Epithelial cell of esophagus (primary cell): ENCODE data around the gene PARD3.

Experiments used
- DNase-seq: peaks from one replicate; pipeline ENCODE4 v3.0.0; 2010; ENCODE audit warnings: low read depth
- H3K4me3 ChIP-seq: 2 replicates; pipeline ENCODE4 v1.5.1; 2011; ENCODE audit warnings: mild to moderate bottlenecking, low read length, control low read depth
- CTCF ChIP-seq: IDR thresholded peaks from 2 replicates; pipeline ENCODE4 v1.5.1; 2011; ENCODE audit warnings: low read depth, mild to moderate bottlenecking, low read length, control low read depth, inconsistent platforms; ENCODE audit not compliant: insufficient read depth; ENCODE audit errors: missing control alignments

PARD3 gene

GRCh38 chr10:34413214-34413613 lies 401.9 kb downstream of the PARD3 start:
- no peak overlapping the region for H3K4me3 ChIP-seq
- TF ChIP-seq CTCF = no peak
- no peak for DNase-seq

GRCh38 chr10:34408956-34409355 lies 406.1 kb downstream of the PARD3 start:
- no peak overlapping the region for H3K4me3 ChIP-seq
- no peak for TF ChIP-seq CTCF
- no peak for DNase-seq

- TF ChIP-seq CTCF = no peak
- H3K4me3 ChIP-seq = no peak overlapping the region
- DNase-seq = no peak
These were observed 406.7 kb downstream of the PARD3 start for GRCh38 chr10:34408381-34408780.

- H3K4me3 ChIP-seq = no peak overlapping the region
- no peak for TF ChIP-seq CTCF
- DNase-seq = peak; percentile 27
These were observed 407.7 kb downstream of the PARD3 start for GRCh38 chr10:34407324-34407805.

- H3K4me3 ChIP-seq = no peak overlapping the region
- no peak for TF ChIP-seq CTCF
- no peak for DNase-seq
These were observed 408.4 kb downstream of the PARD3 start for GRCh38 chr10:34406463-34407323.

- peak; percentile 39 for DNase-seq
- TF ChIP-seq CTCF = no peak
- H3K4me3 ChIP-seq = no peak overlapping the region
These were observed 409.3 kb downstream of the PARD3 start for GRCh38 chr10:34405611-34406462.
